Measurements from ENCODE around the gene TMEM132C.

TMEM132C gene

DNA sequence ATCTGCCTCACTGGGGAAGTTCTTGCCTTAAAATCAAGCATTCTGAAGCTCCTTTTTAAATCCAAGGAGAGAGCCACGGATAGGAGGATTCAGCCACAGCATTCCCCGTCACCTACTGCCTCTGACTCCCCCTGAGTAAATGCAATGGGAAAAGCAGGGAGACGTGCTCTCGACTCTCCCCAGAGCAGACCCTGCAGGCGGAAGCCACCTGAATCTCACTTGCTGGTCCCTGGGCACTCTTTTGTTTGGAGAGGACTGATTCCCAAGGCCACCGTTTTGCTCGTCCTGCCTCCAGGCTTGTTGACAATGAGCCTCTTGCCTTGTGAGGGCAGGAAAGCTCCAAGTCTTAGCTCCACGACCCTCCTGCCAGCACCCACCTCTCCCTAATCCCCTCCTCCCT is 352.3 kb downstream of the TMEM132C start:
- no peak for FAIRE-seq

DNA sequence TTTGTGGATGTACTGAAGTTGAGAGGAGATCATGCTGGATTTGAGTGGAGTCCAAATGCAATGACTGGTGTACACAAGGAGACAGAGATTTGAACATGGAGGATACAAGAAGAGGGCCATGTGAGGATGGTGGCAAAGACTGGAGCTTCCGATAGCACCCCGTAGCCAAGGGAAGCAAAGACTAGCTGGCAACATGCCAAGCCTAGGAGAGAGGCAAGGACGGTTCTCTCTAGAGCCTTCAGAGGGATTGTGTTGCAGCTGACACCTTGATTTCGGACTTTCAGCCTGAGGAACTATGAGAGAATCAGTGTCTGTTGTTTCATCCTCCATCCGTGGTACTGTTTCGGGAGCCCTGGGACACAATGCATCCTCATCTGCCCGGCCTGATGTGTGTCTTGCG is 354.3 kb downstream of the TMEM132C start:
- FAIRE-seq, result no peak

GRCh38 chr12:128623748-128624147 is 356.8 kb downstream of the TMEM132C start:
- FAIRE-seq, result no peak

GRCh38 chr12:128626808-128627320 is 359.9 kb downstream of the TMEM132C start:
- no peak for FAIRE-seq

- FAIRE-seq, result no peak
Observed at GRCh38 chr12:128627659-128628058, 360.7 kb downstream of the TMEM132C start.

- FAIRE-seq, result no peak
Observed at GRCh38 chr12:128629979-128630378, 363.0 kb downstream of the TMEM132C start.

GRCh38 chr12:128637642-128638606 is 371.0 kb downstream of the TMEM132C start:
- FAIRE-seq, result no peak

- no peak for FAIRE-seq
Observed at GRCh38 chr12:128639089-128639488, 372.1 kb downstream of the TMEM132C start.

- no peak for FAIRE-seq
Observed at GRCh38 chr12:128643155-128643554, 376.2 kb downstream of the TMEM132C start.

DNA sequence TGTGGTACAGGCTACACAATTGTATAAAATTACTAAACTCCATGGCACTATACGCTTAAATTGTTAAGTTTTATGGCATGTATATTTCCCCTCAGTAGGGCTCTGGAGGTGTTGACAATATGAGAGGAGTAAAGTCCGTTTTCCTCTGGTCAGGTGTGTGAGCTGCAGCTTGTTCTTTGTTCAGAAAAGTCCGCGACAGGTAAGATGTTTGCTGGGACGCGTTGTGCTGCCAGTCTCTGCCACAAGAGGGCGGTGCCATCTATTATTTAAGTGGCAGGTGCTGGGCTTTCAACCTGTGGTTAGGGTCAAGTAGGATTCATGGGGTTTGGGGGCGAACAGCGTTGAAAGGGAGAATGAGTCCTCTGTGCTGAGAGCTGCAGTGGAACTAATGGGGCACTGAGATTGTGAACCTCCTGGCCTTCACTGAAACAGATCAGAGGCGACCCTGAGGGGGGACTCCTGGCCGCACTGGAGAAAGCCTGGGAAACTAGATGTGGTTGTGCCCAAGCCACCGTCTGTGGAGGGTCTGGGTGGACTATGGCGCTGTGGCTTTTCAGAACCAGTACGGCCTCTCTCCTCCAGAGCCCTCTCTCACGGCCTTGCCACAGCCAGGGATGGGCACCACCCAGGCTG is 377.8 kb downstream of the TMEM132C start:
- no peak for FAIRE-seq

DNA sequence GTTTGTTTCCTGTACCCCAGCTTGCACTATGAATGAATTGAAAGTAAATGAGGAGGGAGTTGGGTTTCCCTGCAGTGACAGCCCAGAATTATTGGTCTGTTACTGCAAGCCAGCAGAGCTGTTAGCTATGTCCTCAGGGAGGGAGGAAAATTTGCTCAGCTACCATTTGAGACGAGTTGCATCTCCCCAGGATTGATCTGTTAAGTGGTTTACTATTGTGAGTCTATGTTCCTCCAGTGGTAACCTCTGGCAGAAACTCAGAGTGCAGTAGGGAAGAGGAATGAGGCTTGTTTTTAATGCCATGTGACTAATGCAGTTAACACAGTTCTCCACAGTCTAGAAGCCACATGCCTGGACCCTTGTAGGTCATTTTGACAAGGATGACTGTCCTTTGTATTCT is 382.9 kb downstream of the TMEM132C start:
- no peak for FAIRE-seq

DNA sequence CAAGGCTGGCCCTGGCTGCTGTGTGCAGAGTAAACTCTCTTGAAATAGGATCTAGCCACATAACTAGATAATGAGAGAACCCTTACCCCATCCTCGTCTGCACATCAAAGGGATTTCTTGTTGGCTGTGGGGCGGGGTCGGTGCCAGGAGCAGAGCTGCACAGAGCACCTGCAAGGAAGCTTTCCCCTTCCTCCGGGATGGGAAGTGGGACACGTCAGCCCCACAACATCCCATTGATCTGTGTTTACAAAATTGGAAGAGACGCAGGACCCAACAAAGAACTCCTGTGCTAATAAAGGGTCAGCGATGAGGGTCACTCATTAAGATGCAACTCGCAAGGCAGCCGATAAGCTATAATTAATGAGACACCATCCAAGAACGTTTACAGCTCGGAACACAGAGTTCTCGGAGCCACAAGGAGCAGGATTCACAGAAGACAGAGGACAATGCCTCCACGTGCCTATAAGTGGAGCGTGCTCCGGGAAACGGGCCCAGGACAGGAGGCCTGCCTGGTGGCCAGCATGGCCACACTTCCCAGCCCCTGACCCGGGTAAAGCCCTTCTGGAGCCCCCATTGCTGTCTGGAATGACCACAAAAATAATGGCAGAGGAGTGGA is 385.3 kb downstream of the TMEM132C start:
- FAIRE-seq, result no peak

DNA sequence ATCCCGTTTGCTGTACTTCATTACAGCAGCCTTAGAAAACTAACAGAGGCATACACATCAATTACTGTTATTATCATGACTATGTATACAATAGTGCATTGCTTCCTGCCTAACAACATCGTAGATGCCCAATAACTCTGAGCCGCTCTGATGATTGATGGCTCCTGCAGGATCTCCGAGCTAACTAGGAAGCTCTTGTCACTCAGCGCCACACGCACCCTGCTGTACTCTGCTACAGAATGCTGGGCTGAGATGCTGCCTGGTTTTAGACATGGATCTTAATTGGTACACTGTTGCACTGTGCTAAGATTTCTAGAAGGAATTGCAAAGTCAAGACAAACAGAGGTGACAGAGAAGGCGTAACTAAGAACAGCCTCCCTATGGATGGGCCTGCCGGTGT is 387.5 kb downstream of the TMEM132C start:
- no peak for FAIRE-seq

DNA sequence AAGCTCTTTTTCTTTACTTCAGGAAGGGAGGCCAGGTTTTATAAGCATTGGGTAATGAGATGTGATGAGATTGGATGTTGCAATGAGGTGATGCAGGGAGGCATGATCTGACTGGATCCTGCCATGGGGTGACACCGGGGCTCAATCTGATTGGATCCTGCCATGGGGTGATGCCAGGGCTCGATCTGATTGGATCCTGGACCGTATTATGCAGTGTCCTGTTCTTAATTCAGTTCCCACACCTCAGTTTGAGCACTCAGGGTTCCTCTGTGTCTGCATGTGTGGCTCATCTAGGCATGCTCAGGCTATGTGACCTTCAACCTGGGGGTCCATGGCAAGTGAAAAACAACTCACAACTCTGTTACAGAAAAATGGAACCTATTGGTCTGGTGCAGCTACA is 390.4 kb downstream of the TMEM132C start:
- FAIRE-seq, result no peak

DNA sequence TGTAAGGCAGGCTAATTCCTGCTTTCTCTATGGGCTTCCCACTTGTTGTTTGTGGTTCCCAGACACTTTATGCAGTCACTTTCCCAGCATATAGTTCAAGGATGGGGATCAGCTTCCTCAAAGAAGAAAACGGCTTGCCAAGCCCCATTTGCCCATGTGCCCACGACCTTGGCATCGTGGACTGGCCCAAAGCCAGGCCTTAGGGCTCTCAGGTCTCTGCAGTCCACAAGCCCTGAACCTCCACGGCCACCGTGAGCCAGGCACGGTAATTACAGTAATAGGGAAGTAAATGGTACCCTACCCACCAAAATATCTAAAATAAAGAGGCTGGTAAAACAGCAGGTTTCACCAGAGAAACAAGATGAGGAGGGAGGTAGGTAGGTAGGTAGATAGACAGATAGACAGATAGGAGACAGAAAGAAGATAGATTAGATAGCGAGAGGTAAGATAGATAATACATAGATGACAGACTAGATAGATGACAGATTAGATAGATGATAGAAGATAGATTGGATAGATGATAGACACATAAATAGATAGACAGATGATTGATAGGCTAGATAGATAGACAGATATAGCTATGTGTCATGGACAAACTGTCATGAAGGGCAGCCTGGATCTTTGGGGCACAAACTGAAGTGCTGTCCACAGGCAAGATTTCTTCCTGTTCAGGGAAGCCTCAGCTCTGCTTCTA is 393.7 kb downstream of the TMEM132C start:
- no peak for FAIRE-seq

GRCh38 chr12:128661226-128661569 is 394.2 kb downstream of the TMEM132C start:
- no peak for FAIRE-seq

- FAIRE-seq, result no peak
Observed at GRCh38 chr12:128662101-128662500, 395.1 kb downstream of the TMEM132C start.

DNA sequence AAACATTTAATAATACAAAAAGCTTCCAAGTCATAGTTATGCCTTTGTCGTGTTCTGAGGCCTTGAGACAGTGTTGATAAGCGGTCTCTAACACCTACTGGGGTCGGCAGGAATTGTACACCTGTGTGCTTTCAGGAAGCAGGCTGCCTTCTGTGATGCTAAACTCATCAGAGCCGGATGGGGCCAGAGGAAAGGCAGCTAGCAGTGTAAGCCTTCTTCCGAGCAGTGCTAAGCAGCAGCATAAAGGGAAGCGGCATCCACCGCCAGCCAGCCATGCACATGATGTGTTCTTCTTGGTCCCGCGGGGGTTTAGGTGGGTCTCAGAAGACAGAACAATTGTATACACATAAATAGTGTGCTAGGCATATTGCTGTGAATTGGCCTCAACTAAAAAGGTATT is 397.5 kb downstream of the TMEM132C start:
- FAIRE-seq, result no peak

DNA sequence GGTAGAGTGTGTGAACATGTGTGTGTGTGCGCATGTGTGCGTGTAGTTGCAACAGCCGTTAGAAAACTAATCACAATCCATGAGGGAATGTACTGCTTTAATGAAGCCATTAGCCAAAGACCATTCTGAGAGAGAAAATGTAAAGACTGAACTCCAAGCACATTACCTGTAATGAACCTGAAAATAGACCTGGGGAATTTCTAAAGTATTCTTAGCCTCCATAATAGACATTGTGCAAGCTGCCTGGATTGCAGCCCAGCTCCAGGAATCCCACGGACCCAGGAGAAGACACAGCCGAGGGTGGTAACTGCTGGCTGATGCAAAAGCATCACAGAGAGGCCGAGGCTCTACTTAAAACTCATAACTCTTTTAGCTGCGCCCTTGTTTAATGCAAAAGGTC is 400.2 kb downstream of the TMEM132C start:
- FAIRE-seq, result no peak

- FAIRE-seq, result no peak
Observed at GRCh38 chr12:128671528-128672042, 404.6 kb downstream of the TMEM132C start.

GRCh38 chr12:128672428-128672827 is 405.5 kb downstream of the TMEM132C start:
- no peak for FAIRE-seq

GRCh38 chr12:128672893-128673292 is 405.9 kb downstream of the TMEM132C start:
- FAIRE-seq, result no peak

- no peak for FAIRE-seq
Observed at GRCh38 chr12:128675576-128675975, 408.6 kb downstream of the TMEM132C start.

Measured in A204.1 (cell line).